Astrocyte (in vitro differentiated cells and primary cell): ENCODE data around the gene ARL15. TPM values are rescaled to one million over a fixed set of nuclear protein-coding genes. Genes with fewer than 3 reads are reported as not detected.
A peak's percentile ranks its signal among the peaks of the same experiment; 100 is the strongest.

Experiments
- DNase-seq: peaks from one replicate; pipeline ENCODE4 v3.0.0-alpha.2; 2010; ENCODE audit warnings: low read depth
- FAIRE-seq: peaks from 2 replicates; lab custom pipeline; 2011; peaks lifted over from hg19 to GRCh38; lab: Jason Lieb, UNC
- H2AFZ ChIP-seq: 2 replicates; pipeline ENCODE4 v1.6.0; 2012; ENCODE audit warnings: low read depth, low read length, inconsistent platforms
- H3K27ac ChIP-seq: 2 replicates; pipeline ENCODE4 v1.5.1; 2011; ENCODE audit warnings: low read depth, low read length, inconsistent platforms
- H3K27me3 ChIP-seq: 2 replicates; pipeline ENCODE4 v1.6.0; 2011; ENCODE audit warnings: low read length, inconsistent platforms; ENCODE audit not compliant: insufficient read depth
- H3K36me3 ChIP-seq: 2 replicates; pipeline ENCODE4 v1.5.1; 2011; ENCODE audit warnings: low read length, inconsistent platforms; ENCODE audit not compliant: insufficient read depth
- H3K4me1 ChIP-seq: 2 replicates; pipeline ENCODE4 v1.5.1; 2011; ENCODE audit warnings: low read length, inconsistent platforms; ENCODE audit not compliant: insufficient read depth
- H3K4me2 ChIP-seq: 2 replicates; pipeline ENCODE4 v1.6.0; 2012; ENCODE audit warnings: low read length, inconsistent platforms
- H3K4me3 ChIP-seq: 2 replicates; pipeline ENCODE4 v1.5.1; 2011; ENCODE audit warnings: low read depth, mild to moderate bottlenecking, low read length, inconsistent platforms; ENCODE audit not compliant: insufficient read depth
- H3K79me2 ChIP-seq: 2 replicates; pipeline ENCODE4 v1.6.0; 2012; ENCODE audit warnings: mild to moderate bottlenecking, low read length, inconsistent platforms; ENCODE audit not compliant: insufficient read depth
- H3K9ac ChIP-seq: 2 replicates; pipeline ENCODE4 v1.6.0; 2012; ENCODE audit warnings: mild to moderate bottlenecking, low read length, inconsistent platforms
- H3K9me3 ChIP-seq: 2 replicates; pipeline ENCODE4 v1.5.1; 2012; ENCODE audit warnings: low read depth, mild to moderate bottlenecking, low read length, inconsistent platforms; ENCODE audit not compliant: insufficient read depth
- H4K20me1 ChIP-seq: 2 replicates; pipeline ENCODE4 v1.6.0; 2012; ENCODE audit warnings: low read length, inconsistent platforms; ENCODE audit not compliant: insufficient read depth
- H3K27ac Mint-ChIP-seq: one replicate; pipeline ENCODE4 v1.8.0; 2021; ENCODE audit warnings: mild to moderate bottlenecking, mixed read lengths; ENCODE audit not compliant: unreplicated experiment
- H3K27me3 Mint-ChIP-seq: one replicate; pipeline ENCODE4 v1.8.0; 2021; ENCODE audit warnings: low read depth, mixed read lengths; ENCODE audit not compliant: unreplicated experiment
- H3K36me3 Mint-ChIP-seq: one replicate; pipeline ENCODE4 v1.8.0; 2021; ENCODE audit warnings: low read depth, mixed read lengths; ENCODE audit not compliant: unreplicated experiment
- H3K4me1 Mint-ChIP-seq: one replicate; pipeline ENCODE4 v1.8.0; 2021; ENCODE audit warnings: low read depth, mixed read lengths; ENCODE audit not compliant: unreplicated experiment
- H3K4me3 Mint-ChIP-seq: one replicate; pipeline ENCODE4 v1.8.0; 2021; ENCODE audit warnings: mild to moderate bottlenecking, moderate library complexity, mixed read lengths; ENCODE audit not compliant: unreplicated experiment
- H3K9me3 Mint-ChIP-seq: one replicate; pipeline ENCODE4 v1.8.0; 2021; ENCODE audit warnings: mild to moderate bottlenecking, mixed read lengths; ENCODE audit not compliant: unreplicated experiment
- CTCF ChIP-seq: IDR thresholded peaks from 2 replicates; pipeline ENCODE4 v1.5.1; 2011; ENCODE audit warnings: low read depth, mild to moderate bottlenecking, inconsistent platforms, low read length, moderate library complexity; ENCODE audit not compliant: insufficient read depth
- EZH2 ChIP-seq: IDR thresholded peaks from 2 replicates; pipeline ENCODE4 v1.6.1; 2012; ENCODE audit warnings: mild to moderate bottlenecking, low read length, inconsistent platforms; ENCODE audit not compliant: insufficient read depth
- total RNA-seq: library from RNA; stranded (reverse); gene quantifications from 2 replicates; pipeline ENCODE4 v1.2.1, GENCODE V29; 2021

ARL15 gene
- total RNA-seq, 1 donor from 2014 or later = 29.1 TPM

GRCh38 chr5:54229041-54229780 is 81.2 kb downstream of the ARL15 start:
- no peak overlapping the region for H3K4me2 ChIP-seq
- H3K27me3 ChIP-seq = no peaks in the 10 kb centered on the region
- H3K9me3 ChIP-seq = no peaks in the 10 kb centered on the region
- H3K4me3 Mint-ChIP-seq = no peak overlapping the region
- peak; percentile 17 for FAIRE-seq
- H3K79me2 ChIP-seq = no peaks in the 10 kb centered on the region
- H3K4me1 ChIP-seq = no peaks in the 10 kb centered on the region
- peaks cover 26% of the 10 kb centered on the region for H4K20me1 ChIP-seq
- no peaks in the 10 kb centered on the region for H3K36me3 ChIP-seq
- no peak overlapping the region for H3K9ac ChIP-seq
- no peak overlapping the region for H3K27ac Mint-ChIP-seq
- peak; percentile 20 for DNase-seq
- TF ChIP-seq EZH2 = no peak
- peak; percentile 98 for TF ChIP-seq CTCF
- H3K9me3 Mint-ChIP-seq = no peaks in the 10 kb centered on the region
- peaks cover 9% of the 10 kb centered on the region for H3K4me1 Mint-ChIP-seq
- H2AFZ ChIP-seq = no peak overlapping the region
- H3K4me3 ChIP-seq = no peak overlapping the region
- no peaks in the 10 kb centered on the region for H3K36me3 Mint-ChIP-seq
- H3K27ac ChIP-seq = no peak overlapping the region
- no peaks in the 10 kb centered on the region for H3K27me3 Mint-ChIP-seq

- no peak overlapping the region for H2AFZ ChIP-seq
- Mint-ChIP-seq H3K4me1 (peaks cover 9% of the 10 kb centered on the region), H3K4me3 (no peak overlapping the region), H3K27ac (no peak overlapping the region), H3K36me3 (peaks cover 2% of the 10 kb centered on the region), H3K27me3 (no peaks in the 10 kb centered on the region), H3K9me3 (no peaks in the 10 kb centered on the region)
- H3K4me3 ChIP-seq = no peak overlapping the region
- H3K27ac ChIP-seq = no peak overlapping the region
- H3K4me2 ChIP-seq = no peak overlapping the region
- FAIRE-seq = no peak
- DNase-seq = no peak
- no peaks in the 10 kb centered on the region for H3K79me2 ChIP-seq
- no peaks in the 10 kb centered on the region for H3K4me1 ChIP-seq
- no peak overlapping the region for H3K9ac ChIP-seq
- peaks cover 29% of the 10 kb centered on the region for H4K20me1 ChIP-seq
- TF ChIP-seq EZH2 (no peak), CTCF (no peak)
- no peaks in the 10 kb centered on the region for H3K36me3 ChIP-seq
- H3K9me3 ChIP-seq = no peaks in the 10 kb centered on the region
- H3K27me3 ChIP-seq = no peaks in the 10 kb centered on the region
These were observed 82.6 kb downstream of the ARL15 start for GRCh38 chr5:54227759-54228158.

GRCh38 chr5:54227109-54227508 is 83.3 kb downstream of the ARL15 start:
- H3K36me3 ChIP-seq = no peaks in the 10 kb centered on the region
- H3K4me1 Mint-ChIP-seq = peaks cover 9% of the 10 kb centered on the region
- no peak overlapping the region for H3K9ac ChIP-seq
- no peak overlapping the region for H3K4me3 ChIP-seq
- no peaks in the 10 kb centered on the region for H3K27me3 Mint-ChIP-seq
- TF ChIP-seq CTCF = no peak
- TF ChIP-seq EZH2 = no peak
- no peak for DNase-seq
- no peak overlapping the region for H3K4me3 Mint-ChIP-seq
- no peaks in the 10 kb centered on the region for H3K9me3 ChIP-seq
- no peak overlapping the region for H2AFZ ChIP-seq
- no peak for FAIRE-seq
- peaks cover 2% of the 10 kb centered on the region for H3K36me3 Mint-ChIP-seq
- H4K20me1 ChIP-seq = peaks cover 29% of the 10 kb centered on the region
- H3K27me3 ChIP-seq = no peaks in the 10 kb centered on the region
- H3K4me2 ChIP-seq = no peak overlapping the region
- no peaks in the 10 kb centered on the region for H3K79me2 ChIP-seq
- H3K9me3 Mint-ChIP-seq = no peaks in the 10 kb centered on the region
- no peak overlapping the region for H3K27ac Mint-ChIP-seq
- no peaks in the 10 kb centered on the region for H3K4me1 ChIP-seq
- H3K27ac ChIP-seq = no peak overlapping the region
